Left cardiac atrium (tissue), 4 donors: Measurements from ENCODE around the gene STYXL2. TPM values are rescaled to one million over a fixed set of nuclear protein-coding genes. Genes with fewer than 3 reads are reported as not detected.

ENCODE experiments used
- ATAC-seq, 2 donors: fragments of 200-7000 bp; cut with Tn5 transposase; one replicate each; pipeline ENCODE4 v1.9.1; 2020; ENCODE audit warnings: mild to moderate bottlenecking in 2 of 2, moderate library complexity in 2 of 2
- DNase-seq: peaks from one replicate; pipeline ENCODE4 v3.0.0-alpha.2; 2020
- intact Hi-C, 2 donors: fragments of 100-400 bp; cut with DNase I; formaldehyde crosslinking; loops; one replicate each; pipeline versions ENCODE4 v1.14.1 to v1.15.1; 2022 to 2023
- long read RNA-seq: library from polyadenylated mRNA; unstranded; transcript quantifications from one replicate; pipeline ENCODE4 v2.0.0, GENCODE V29; 2021
- total RNA-seq, 2 donors: library from RNA; stranded (reverse); fragmentation: NEBNext Ultra II Directional; extraction: Animal tissue kit (Norgen Biotek cat#: 25700); gene quantifications; one replicate each; pipeline ENCODE4 v1.2.1, GENCODE V29; 2021
- donor health status: DM: no; HTN: yes; CAD: no.
- donor health status: DM: no; HTN: yes; CAD: no; lungs with severe emphysema.
- donor health status: DM: yes; HTN: yes; CAD: no.
- donor health status: Dilated cardiomyopathy.

Gene STYXL2
- total RNA-seq: 10 to 100 TPM; 80.0 to 87.4 TPM
- long read RNA-seq, full-length matches to known transcripts: 53 of 78 reads
- long read RNA-seq, partial matches to known transcripts: 2 of 78 reads
- long read RNA-seq, other reads (novel, unspliced or antisense): 23 of 78 reads

DNA sequence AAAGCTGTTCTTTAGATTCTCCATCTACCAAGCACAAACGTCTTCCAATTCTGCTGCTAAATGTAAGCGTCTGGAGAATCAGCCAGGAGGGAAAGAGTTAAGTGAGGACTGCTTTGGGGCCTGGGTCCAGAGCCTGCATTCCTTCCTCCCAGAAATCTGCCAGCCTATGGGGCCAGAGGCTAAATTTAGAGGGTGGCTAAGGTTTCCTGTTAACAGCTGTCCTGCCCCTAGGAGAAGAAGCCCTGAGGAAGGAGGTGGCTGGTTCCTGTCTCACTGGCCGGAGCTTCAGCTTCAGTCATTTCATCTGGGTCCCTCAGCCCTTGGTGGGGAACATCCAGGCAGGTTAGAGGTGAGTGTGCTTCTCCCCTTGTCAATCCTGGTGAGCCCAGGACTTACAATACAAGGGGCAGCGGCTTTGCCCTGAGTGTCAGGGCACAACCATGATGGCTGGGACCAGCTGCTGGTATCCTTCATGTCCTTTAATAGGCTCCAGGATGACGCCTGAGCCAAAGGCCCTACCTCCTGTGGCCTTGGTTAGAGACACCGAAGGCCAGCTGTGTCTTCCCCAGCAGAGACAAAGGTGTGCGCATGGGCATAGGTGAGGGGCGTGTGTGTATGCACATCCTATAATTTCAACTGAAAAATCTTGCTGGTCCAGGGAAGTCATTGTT, at the start of gene STYXL2:
TSS of gene STYXL2 (plus strand) at position 230 of the 671 bp plus-strand sequence. CDS start 775 bp downstream, outside the sequence.
- peak; percentile 92 for ATAC-seq
- DNase-seq: no peak
- intact Hi-C loops: no loop called here

GRCh38 chr1:167051907-167052306, 42.0 kb upstream of the STYXL2 start:
- DNase-seq (no peak), ATAC-seq (no peak)
- intact Hi-C loops: loop anchor here in 1 of 2 donors (10.0 kb wide), 1 partner anchor 77 kb away; the partner anchor contains the start of gene ILDR2

- ATAC-seq: peak; percentile 36 to 37
- intact Hi-C loops: loop anchor here in 1 of 2 donors (10.0 kb wide), 1 partner anchor 78 kb away; the partner anchor contains the start of gene ILDR2
Observed at GRCh38 chr1:167052389-167052788, 41.5 kb upstream of the STYXL2 start.

GRCh38 chr1:167054531-167054930, 39.3 kb upstream of the STYXL2 start:
- intact Hi-C loops: loop anchor here in 1 of 2 donors (10.0 kb wide), 1 partner anchor 80 kb away; the partner anchor contains the start of gene ILDR2
- ATAC-seq (no peak), DNase-seq (no peak)

More at GRCh38 chr1:167052389-167052788, 41.5 kb upstream of the STYXL2 start:
- DNase-seq: no peak

DNA sequence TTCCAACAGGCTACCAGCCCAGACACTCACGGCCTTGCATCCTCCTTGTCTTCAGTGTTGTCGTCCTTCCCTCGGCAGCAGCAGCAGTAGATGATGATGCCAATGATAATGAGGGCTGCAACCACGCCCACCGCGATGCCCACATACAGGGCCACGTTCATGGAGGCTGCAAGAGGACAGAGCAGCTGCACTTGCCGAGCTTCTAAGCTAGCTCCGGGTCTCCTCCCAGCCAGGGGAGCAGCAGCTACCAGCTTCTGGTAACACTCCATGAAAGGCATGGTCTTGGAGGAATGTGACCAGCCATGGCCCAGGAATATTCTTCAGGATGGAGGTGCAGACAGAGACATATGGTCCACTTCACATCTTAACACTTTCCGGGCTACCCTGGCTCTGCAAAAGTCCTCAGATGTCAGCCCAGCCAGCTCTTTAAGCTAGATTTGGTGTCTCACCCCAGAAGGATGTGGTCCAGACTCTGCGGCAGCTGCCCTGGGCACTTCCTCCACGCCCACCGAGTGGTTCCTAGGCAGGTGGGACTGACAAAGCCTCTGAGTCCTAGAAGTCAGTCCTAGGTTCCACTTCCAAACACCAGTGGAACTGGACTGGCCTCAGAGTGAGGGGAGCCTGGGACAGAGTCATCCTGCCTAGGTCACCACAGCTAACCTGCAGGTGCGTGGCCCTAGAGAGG, 38.8 kb upstream of the STYXL2 start:
- no peak for ATAC-seq
- DNase-seq: no peak

DNA sequence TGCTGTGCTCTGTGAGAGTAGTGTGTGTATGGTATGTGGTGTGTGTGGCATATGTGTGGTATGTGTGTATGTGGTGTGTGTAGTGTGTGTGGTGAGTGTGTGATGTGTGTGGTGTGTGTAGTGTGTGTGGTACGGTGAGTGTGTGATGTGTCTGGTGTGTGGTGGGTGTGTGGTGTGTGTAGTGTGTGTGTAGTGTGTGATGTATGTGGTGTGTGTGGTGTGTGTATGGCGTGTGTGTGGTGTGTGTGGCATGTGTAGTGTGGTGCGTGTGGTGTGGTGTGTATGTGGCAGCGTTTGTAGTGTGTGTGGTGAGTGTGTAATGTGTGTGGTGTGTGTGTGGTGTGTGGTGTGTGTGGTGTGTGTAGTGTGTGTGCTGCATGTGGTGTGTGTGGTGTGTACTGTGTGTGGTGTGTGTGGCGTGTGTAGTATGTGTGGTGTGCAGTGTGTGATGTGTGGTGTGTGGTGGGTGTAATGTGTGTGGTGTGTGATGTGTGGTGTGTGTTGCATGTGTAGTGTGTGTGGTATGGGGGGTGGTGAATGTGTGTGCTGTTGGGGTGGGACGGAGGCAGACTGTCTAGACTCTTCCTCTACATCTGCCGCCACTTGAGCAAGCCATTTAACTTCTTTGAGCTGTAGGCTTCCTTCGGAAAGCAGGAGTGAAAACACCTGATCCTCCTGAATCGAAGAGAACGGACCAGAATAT, 37.2 kb upstream of the STYXL2 start:
- no peak for ATAC-seq
- no peak for DNase-seq
- intact Hi-C loops: loop anchor here (1.0 to 10.0 kb wide), 3 partner anchors 82 to 154 kb away; partner anchors contain the start of gene ILDR2 (in 1 of the 2)

More for the DNA sequence above, 38.8 kb upstream of the STYXL2 start:
- intact Hi-C loops: loop anchor here in 1 of 2 donors (5.0 to 10.0 kb wide), 2 partner anchors 80 to 153 kb away; partner anchors contain the start of gene ILDR2

GRCh38 chr1:167057241-167057688, 36.6 kb upstream of the STYXL2 start:
- ATAC-seq: peak; percentile 57 to 76
- no peak for DNase-seq
- intact Hi-C loops: loop anchor here (1.0 to 10.0 kb wide), 3 partner anchors 82 to 155 kb away; partner anchors contain the start of gene ILDR2 (in 1 of the 2)

- DNase-seq (peak; percentile 73), ATAC-seq (peak; percentile 28 to 67)
- intact Hi-C loops: loop anchor here (1.0 to 10.0 kb wide), 3 partner anchors 84 to 175 kb away; partner anchors contain the start of gene ILDR2 (in 1 of the 2)
Observed at GRCh38 chr1:167059045-167059808, 34.6 kb upstream of the STYXL2 start.

DNA sequence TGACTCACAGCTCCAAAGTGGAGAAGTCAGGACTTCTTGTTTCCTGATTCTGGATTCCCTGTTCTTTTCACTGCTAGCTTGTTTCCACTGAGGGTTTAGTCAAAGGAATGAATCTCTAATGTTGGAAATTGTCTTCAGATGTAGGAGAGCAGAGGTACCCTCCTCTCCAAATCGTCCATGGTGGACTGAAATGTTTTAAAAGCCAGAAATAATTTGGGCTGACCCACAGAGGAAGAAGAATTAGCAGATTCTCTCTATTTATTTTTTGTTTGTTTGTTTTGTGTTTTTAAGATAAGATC, 34.1 kb upstream of the STYXL2 start:
- ATAC-seq (no peak), DNase-seq (no peak)
- intact Hi-C loops: loop anchor here (1.0 to 10.0 kb wide), 6 partner anchors 85 to 475 kb away; partner anchors contain the start of genes ILDR2 (in 1 of the 2) and POU2F1 (in 1 of the 2)

- ATAC-seq (no peak), DNase-seq (no peak)
- intact Hi-C loops: loop anchor here in 1 of 2 donors (10.0 kb wide), 3 partner anchors 164 to 474 kb away; partner anchors contain the start of gene POU2F1
Observed at GRCh38 chr1:167060141-167061072, 33.5 kb upstream of the STYXL2 start.

DNA sequence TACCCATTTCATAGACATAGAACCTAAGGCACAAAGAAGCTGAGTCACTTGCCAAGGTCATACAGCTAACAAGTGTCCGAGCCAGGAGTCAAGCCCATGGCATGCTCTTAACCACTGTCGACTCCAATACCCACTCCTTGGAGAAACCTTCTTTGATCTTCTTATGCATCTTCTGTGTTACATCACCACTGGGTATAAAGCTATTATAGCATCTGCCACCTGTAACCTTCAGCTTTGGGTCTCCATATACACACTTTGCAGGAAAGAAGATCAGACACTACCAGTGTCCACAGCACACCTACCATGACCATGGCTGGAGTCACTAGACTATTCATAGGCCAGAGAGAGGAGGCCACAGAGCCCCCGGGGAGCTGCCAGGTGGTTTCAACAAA, 32.8 kb upstream of the STYXL2 start:
- ATAC-seq: no peak
- intact Hi-C loops: loop anchor here in 1 of 2 donors (10.0 kb wide), 3 partner anchors 164 to 474 kb away; partner anchors contain the start of gene POU2F1

GRCh38 chr1:167064621-167065020, 29.3 kb upstream of the STYXL2 start:
- intact Hi-C loops: loop anchor here (5.0 to 10.0 kb wide), 5 partner anchors 143 to 470 kb away; partner anchors contain the start of gene POU2F1 (in 1 of the 2)
- ATAC-seq (no peak), DNase-seq (no peak)

More for the DNA sequence above, 32.8 kb upstream of the STYXL2 start:
- DNase-seq: no peak

DNA sequence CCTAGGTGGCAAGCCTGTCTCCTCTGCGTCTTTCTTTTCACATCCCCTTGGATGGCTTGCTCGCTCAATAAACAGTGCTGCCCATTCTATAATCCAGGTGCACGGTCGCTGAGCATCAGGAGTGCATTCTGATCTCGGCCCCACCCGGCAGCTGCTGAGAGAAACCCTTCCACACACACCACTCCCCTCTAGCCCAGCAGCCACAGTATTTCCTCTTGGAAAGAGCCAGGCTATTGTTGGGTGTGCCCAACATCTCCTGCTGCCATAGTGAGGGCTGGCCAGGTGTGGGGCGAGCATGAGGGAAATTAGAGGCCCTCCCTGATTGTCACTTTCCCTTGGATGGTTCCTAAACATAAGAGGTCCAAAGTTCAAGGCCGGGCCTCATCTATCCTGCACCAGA, 28.4 kb upstream of the STYXL2 start:
- intact Hi-C loops: loop anchor here (5.0 to 10.0 kb wide), 5 partner anchors 142 to 469 kb away; partner anchors contain the start of gene POU2F1 (in 1 of the 2)
- no peak for DNase-seq
- ATAC-seq: no peak

GRCh38 chr1:167066333-167067122, 27.3 kb upstream of the STYXL2 start:
- ATAC-seq (peak; percentile 91 to 92), DNase-seq (peak; percentile 77)
- intact Hi-C loops: loop anchor here (2.0 to 10.0 kb wide), 6 partner anchors 141 to 468 kb away; partner anchors contain the start of gene POU2F1 (in 1 of the 2)

- ATAC-seq (no peak), DNase-seq (no peak)
- intact Hi-C loops: loop anchor here (2.0 to 10.0 kb wide), 6 partner anchors 139 to 467 kb away; partner anchors contain the start of gene POU2F1 (in 1 of the 2)
Observed at GRCh38 chr1:167067904-167068303, 26.0 kb upstream of the STYXL2 start.

GRCh38 chr1:167068761-167069160, 25.1 kb upstream of the STYXL2 start:
- intact Hi-C loops: loop anchor here (5.0 to 10.0 kb wide), 5 partner anchors 139 to 466 kb away; partner anchors contain the start of gene POU2F1 (in 1 of the 2)
- ATAC-seq (no peak), DNase-seq (no peak)
